NCI-H2227 treated with DMSO at 0.1 percent for 48 hours (cell line): ENCODE data around the gene CCSER2.
A peak's percentile ranks its signal among the peaks of the same experiment; 100 is the strongest.
"Not testable (repeated sequence)": the region's sequence is repeated elsewhere in the genome, so short reads cannot be mapped to it uniquely, and the experiment has no call there.

Experiments used
- DNase-seq: peaks from one replicate; lab custom pipeline; 2025; lab: John Stamatoyannopoulos, UW

Gene CCSER2

GRCh38 chr10:84397735-84398144 lies 69.4 kb downstream of the CCSER2 start:
- peak; percentile 4 for DNase-seq

GRCh38 chr10:84398696-84399095 lies 70.3 kb downstream of the CCSER2 start:
- DNase-seq: no peak

- DNase-seq: no peak
Observed at GRCh38 chr10:84401854-84402611, 73.6 kb downstream of the CCSER2 start.

- no peak for DNase-seq
Observed at GRCh38 chr10:84404783-84405182, 76.4 kb downstream of the CCSER2 start.

GRCh38 chr10:84405662-84406061 lies 77.3 kb downstream of the CCSER2 start:
- no peak for DNase-seq

GRCh38 chr10:84406561-84406960 lies 78.2 kb downstream of the CCSER2 start:
- no peak for DNase-seq

- no peak for DNase-seq
Observed at GRCh38 chr10:84407388-84408049, 79.1 kb downstream of the CCSER2 start.

- no peak for DNase-seq
Observed at GRCh38 chr10:84412482-84412881, 84.1 kb downstream of the CCSER2 start.

GRCh38 chr10:84414110-84414509 lies 85.7 kb downstream of the CCSER2 start:
- DNase-seq: not testable (repeated sequence)

- no peak for DNase-seq
Observed at GRCh38 chr10:84415539-84416244, 87.3 kb downstream of the CCSER2 start.

- no peak for DNase-seq
Observed at GRCh38 chr10:84416245-84416555, 87.8 kb downstream of the CCSER2 start.

- no peak for DNase-seq
Observed at GRCh38 chr10:84423719-84424118, 95.3 kb downstream of the CCSER2 start.

- DNase-seq: no peak
Observed at GRCh38 chr10:84424731-84425167, 96.4 kb downstream of the CCSER2 start.

GRCh38 chr10:84427903-84428650 lies 99.7 kb downstream of the CCSER2 start:
- no peak for DNase-seq

GRCh38 chr10:84428711-84429110 lies 100.3 kb downstream of the CCSER2 start:
- no peak for DNase-seq

- no peak for DNase-seq
Observed at GRCh38 chr10:84429926-84430520, 101.6 kb downstream of the CCSER2 start.

- DNase-seq: no peak
Observed at GRCh38 chr10:84432891-84433290, 104.5 kb downstream of the CCSER2 start.

- no peak for DNase-seq
Observed at GRCh38 chr10:84440781-84441180, 112.4 kb downstream of the CCSER2 start.

- DNase-seq: no peak
Observed at GRCh38 chr10:84447701-84448400, 119.5 kb downstream of the CCSER2 start.

- not testable (repeated sequence) for DNase-seq
Observed at GRCh38 chr10:84449351-84449750, 121.0 kb downstream of the CCSER2 start.

- no peak for DNase-seq
Observed at GRCh38 chr10:84452003-84452402, 123.6 kb downstream of the CCSER2 start.
